Nephron progenitor cell (in vitro differentiated cells): ENCODE results near the gene TECPR2.
"Not testable (repeated sequence)": the region's sequence is repeated elsewhere in the genome, so short reads cannot be mapped to it uniquely, and the experiment has no call there.

ENCODE experiments used
- DNase-seq: peaks from one replicate; pipeline ENCODE4 v3.0.0; 2021
- H3K27ac Mint-ChIP-seq: 2 replicates; pipeline ENCODE4 v1.8.0; 2021; ENCODE audit warnings: mild to moderate bottlenecking, moderate library complexity, mixed read lengths
- H3K27me3 Mint-ChIP-seq: 2 replicates; pipeline ENCODE4 v1.8.0; 2021; ENCODE audit warnings: mild to moderate bottlenecking, low read depth, mixed read lengths; ENCODE audit not compliant: poor library complexity
- H3K36me3 Mint-ChIP-seq: 2 replicates; pipeline ENCODE4 v1.8.0; 2021; ENCODE audit warnings: low read depth, mixed read lengths
- H3K4me1 Mint-ChIP-seq: 2 replicates; pipeline ENCODE4 v1.8.0; 2021; ENCODE audit warnings: mixed read lengths
- H3K4me3 Mint-ChIP-seq: 2 replicates; pipeline ENCODE4 v1.8.0; 2021; ENCODE audit warnings: mild to moderate bottlenecking, moderate library complexity, mixed read lengths
- H3K9me3 Mint-ChIP-seq: 2 replicates; pipeline ENCODE4 v1.8.0; 2021; ENCODE audit warnings: mild to moderate bottlenecking, moderate library complexity, mixed read lengths
- CTCF ChIP-seq: fragments of 200-600 bp; sonication (generic); IDR thresholded peaks from 2 replicates; pipeline ENCODE4 v1.5.0; 2021; ENCODE audit warnings: antibody characterized with exemption

TECPR2 gene

GRCh38 chr14:102544747-102545460, 182.2 kb downstream of the TECPR2 start:
- Mint-ChIP-seq H3K27ac (no peak overlapping the region), H3K4me1 (peaks cover 37% of the 10 kb centered on the region), H3K36me3 (no peaks in the 10 kb centered on the region), H3K27me3 (peaks cover 30% of the 10 kb centered on the region), H3K9me3 (no peaks in the 10 kb centered on the region), H3K4me3 (no peak overlapping the region)
- DNase-seq = no peak
- TF ChIP-seq CTCF = no peak

GRCh38 chr14:102545461-102546265, 182.9 kb downstream of the TECPR2 start:
- Mint-ChIP-seq H3K27ac (peak overlapping the region; percentile 49), H3K36me3 (no peaks in the 10 kb centered on the region), H3K4me3 (no peak overlapping the region), H3K4me1 (peaks cover 44% of the 10 kb centered on the region), H3K9me3 (no peaks in the 10 kb centered on the region), H3K27me3 (peaks cover 34% of the 10 kb centered on the region)
- TF ChIP-seq CTCF = no peak
- DNase-seq = no peak

- H3K36me3 Mint-ChIP-seq = no peaks in the 10 kb centered on the region
- peaks cover 51% of the 10 kb centered on the region for H3K4me1 Mint-ChIP-seq
- H3K9me3 Mint-ChIP-seq = no peaks in the 10 kb centered on the region
- no peak overlapping the region for H3K27ac Mint-ChIP-seq
- no peak for TF ChIP-seq CTCF
- no peak overlapping the region for H3K4me3 Mint-ChIP-seq
- no peak for DNase-seq
- H3K27me3 Mint-ChIP-seq = peaks cover 28% of the 10 kb centered on the region
Observed at GRCh38 chr14:102548616-102549240, 186.0 kb downstream of the TECPR2 start.

GRCh38 chr14:102550927-102551401, 188.2 kb downstream of the TECPR2 start:
- Mint-ChIP-seq H3K4me1 (peaks cover 36% of the 10 kb centered on the region), H3K27me3 (peaks cover 12% of the 10 kb centered on the region)
- H3K4me3 Mint-ChIP-seq, DNase-seq, H3K27ac Mint-ChIP-seq, H3K9me3 Mint-ChIP-seq, H3K36me3 Mint-ChIP-seq: not testable (repeated sequence)
